HG03457 (cell line): ENCODE results near the gene ADAMTSL2.

Experiments used
- ATAC-seq: cut with Tn5 transposase; IDR thresholded peaks from one replicate; pipeline ENCODE4 v1.9.1; 2021; ENCODE audit warnings: moderate number of reproducible peaks; ENCODE audit not compliant: unreplicated experiment

The ADAMTSL2 gene

DNA sequence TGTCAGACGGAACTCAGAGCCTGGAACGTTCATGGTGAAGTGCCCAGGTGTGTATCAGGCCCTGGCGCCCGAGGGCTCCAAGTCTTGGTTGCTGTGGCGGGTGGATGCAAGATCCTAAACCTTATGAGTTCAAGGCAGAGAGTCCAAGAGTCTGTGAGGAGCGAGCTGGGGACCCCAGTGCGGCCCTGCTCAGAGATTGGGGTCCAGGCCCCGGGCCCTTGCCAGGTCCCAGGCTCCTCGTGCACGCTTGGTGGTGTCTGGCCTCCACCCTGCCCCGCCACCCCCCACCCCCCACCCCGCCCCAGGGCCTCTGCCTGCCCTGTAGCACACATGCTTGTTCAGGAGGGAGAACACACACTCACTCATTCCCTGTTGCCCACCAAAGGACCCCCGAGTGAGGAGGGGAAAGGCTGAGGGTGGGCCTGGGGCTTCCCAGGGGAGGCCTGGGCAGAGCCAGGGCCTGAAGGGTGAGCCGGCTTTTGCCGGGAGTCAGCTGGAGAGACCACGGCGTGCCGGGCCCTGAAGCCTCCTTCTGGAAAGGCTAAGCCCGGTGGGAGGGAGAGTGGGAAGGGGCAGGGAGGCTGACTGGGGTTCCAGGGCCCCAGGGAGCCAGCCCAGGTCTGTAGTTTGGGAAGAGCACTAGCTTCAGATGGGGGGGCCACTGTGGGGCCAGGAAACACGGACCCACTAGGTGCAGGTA lies 37.5 kb downstream of the ADAMTSL2 start:
- no peak for ATAC-seq

DNA sequence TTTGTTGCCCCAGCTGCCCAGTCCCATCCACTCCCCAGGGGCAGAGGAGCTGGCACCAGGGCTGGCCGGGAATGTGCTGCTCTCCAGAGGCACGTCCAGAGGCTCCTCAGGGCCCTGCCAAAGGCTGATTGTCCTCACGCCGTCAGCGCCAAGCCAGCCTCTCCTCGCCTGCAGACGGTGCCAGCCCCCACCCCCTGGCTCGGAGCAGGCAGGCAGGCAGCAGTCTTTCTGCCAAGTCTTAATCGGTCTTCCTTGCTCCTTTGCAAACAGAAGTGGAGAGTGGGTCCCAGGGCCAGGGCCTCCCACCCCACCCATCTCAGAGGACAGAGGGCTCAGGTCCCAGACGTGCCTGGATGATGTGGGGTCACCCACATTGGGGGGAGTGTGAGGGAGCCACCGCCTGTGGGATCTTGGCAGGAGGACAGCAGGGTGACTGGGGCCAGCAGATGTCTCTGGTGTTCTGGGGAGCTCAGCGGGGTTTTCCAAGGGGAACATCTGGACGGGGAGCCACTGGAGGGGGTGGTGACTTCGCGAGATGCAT lies 38.4 kb downstream of the ADAMTSL2 start:
- ATAC-seq = no peak

DNA sequence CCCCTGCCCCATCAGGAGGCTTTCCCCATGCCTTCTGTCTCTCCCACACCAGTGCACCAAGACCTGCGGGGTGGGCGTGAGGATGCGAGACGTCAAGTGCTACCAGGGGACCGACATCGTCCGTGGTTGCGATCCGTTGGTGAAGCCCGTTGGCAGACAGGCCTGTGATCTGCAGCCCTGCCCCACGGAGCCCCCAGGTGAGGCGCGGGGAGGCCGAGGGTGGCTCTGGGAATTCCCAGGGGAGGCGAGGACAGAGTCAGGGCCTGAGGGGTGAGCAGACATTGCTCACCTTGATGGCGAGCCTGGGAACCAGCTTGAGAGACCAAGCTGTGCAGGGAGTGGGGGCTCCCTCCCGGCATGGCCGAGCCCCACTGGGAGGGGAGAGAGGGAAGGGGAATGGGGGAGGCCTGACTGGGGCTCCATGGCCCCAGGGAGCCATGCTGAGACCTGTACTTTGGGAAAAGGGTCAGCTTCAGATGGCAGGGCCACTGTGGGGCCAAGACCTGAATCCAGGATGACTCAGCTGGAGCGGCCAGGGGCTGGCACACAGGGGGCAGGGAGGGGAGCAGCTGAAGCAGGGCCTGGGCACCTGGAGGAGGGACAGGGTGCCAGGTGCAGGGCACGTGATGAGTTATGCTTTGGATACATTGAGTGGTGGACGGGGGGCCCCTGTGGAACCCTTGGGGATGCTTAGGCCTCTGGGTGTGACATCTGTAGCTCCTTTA lies 39.4 kb downstream of the ADAMTSL2 start:
- ATAC-seq = no peak

DNA sequence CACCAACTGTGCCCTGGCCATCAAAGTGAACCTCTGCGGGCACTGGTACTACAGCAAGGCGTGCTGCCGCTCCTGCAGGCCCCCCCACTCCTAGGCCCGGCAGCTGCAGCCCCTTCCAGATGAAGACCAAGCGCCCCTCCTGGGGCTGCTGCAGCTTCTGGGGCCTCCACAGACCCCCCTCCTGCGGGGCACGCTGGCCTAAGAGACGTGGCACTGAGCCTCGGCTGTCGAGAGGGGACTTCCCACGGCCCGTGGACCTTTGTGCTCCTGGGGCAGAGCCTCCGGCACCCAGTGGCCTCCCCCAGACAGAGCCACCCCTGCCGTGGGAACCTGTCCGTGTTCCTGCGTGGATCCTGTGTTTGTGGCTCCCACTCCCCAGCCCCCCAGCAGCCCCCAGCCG lies 40.3 kb downstream of the ADAMTSL2 start:
- no peak for ATAC-seq

DNA sequence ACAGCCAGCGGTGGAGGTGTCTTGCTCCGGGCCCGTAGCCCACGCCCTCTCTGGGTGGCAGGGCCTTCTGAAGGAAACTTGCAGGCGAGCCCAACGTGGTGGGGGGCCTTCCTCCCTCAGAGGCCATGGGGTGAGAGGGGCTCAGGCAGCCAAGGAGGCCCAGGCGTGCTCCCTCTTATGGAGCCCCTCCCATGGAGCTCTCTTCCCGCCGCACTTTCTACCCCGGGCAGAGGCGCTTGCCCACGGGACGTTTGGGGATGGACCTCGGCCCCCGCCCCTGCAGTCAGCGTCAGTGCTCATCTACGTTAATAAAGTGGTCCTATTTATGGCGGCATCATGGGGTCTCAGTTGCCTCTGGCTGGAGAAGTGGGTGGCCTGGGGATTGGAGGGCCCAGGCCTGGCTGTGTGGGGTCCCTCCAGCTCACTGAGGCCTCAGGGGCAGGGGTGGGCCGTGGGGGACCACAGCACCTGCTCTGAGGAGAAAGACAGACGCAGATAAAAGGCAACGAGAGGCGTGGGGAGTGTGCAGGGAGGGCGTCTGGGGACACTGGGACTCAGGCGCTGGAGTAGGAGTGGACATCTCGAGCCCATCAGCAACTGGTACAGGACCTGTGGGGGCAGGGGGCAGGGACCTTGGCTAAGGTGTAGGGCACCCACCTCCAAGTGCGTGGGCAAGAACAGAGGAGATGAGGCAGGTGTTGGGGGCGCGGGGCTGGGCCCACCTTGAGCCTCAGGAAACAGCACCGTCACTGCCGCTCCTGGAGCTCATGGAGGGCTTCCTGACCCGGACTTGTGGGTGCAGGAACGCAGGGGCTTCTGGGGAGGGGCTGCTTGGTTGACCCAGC lies 40.9 kb downstream of the ADAMTSL2 start:
- no peak for ATAC-seq

DNA sequence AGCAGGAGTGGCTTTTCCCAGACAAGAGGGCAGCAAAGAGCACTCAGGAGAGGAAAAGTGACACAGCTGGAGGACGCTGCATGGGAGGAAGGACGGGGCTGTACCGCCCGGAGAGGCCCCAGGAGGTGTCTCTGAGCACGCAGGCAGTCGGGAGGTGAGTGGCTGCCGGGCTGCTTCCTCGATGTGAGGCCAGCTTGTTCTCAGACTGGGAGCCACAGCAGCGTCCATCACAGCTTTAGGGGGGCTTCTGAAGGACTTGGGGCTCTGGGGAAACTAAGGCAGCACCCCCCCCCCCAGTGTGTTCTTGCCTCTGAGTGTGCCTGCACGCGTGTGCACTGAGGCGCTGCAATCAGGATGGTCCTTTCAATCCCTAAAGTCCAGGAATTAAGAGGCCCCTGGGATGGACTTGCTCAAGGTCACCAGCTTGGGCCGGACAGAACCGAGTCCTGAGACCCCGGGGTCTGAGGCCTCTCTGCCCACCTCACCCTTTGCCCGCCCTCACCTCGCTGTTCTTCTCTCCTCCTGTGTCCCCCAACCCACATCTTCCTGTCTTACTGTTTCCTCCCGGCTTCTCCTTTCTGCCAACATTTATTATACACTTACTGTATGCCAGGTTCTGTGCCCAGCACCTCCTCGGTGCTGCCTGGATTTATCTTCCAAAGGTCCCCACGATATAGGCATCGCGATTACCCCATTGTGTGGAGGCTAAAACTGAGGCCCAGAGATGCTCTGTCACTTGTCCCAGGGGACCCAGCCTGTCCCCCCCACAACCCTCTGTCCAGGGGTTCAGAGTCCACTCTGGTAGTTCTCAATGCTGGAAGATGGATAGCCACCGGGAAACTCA lies 41.7 kb downstream of the ADAMTSL2 start:
- no peak for ATAC-seq

DNA sequence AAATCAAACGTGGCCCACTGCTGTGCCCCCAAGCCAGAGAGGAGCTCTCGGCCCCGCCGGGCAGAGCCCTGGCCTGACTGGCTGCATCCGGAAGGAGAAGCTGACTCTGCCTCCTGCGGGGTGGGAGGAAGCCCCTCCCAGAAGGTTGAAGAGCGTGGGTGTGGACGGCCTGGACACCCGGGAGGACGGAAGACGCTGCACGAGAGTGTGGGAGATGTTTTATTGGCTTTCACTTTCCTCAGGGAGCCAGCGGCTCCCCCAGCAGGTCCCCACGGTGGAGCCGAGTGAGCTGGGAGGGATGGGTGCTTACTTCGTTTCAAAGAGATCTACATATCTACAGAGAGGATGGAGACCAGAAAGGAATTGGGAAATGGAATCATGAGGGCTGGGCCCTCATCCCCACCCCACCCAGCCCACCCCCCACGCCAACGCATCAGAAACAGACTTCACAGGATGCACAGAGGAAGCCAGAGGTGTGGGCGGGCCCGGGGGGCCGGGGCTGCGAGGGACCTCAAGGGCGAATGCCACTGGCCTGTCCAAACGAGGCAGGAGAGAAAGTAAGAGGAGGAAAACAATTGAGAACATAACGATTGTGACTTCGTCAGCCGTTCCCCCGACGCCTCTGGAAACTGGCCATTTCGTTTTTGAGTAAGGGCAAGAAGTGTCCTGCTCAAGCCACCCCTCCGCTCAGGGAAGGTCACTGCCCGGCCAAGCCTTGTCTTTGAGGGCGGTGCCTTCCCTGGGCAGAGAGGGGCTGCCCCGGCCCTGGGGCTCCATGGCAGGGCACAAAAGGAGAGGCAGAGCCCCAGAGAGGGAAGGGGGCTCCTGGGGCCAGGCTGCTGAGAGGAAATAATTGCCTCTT lies 42.6 kb downstream of the ADAMTSL2 start:
- ATAC-seq = no peak

DNA sequence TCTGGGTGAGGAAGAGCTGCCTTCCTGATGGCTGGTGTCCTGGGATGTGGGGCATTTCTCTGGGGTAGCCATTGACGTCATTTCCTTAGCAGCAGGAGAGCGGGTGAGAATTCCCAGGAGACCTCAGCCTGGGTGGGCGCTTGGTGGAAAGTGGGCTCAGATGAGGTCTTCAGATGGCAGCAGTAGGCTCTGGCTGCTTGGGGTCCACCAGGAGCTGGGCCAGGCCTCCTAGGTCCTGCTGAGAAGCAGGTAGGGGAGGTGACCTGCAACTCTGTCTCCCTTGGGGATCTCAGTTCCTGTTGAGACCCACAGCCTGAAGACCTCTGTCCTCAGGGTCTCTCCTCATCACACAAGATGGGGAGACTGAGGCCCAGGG lies 43.2 kb downstream of the ADAMTSL2 start:
- ATAC-seq = no peak

DNA sequence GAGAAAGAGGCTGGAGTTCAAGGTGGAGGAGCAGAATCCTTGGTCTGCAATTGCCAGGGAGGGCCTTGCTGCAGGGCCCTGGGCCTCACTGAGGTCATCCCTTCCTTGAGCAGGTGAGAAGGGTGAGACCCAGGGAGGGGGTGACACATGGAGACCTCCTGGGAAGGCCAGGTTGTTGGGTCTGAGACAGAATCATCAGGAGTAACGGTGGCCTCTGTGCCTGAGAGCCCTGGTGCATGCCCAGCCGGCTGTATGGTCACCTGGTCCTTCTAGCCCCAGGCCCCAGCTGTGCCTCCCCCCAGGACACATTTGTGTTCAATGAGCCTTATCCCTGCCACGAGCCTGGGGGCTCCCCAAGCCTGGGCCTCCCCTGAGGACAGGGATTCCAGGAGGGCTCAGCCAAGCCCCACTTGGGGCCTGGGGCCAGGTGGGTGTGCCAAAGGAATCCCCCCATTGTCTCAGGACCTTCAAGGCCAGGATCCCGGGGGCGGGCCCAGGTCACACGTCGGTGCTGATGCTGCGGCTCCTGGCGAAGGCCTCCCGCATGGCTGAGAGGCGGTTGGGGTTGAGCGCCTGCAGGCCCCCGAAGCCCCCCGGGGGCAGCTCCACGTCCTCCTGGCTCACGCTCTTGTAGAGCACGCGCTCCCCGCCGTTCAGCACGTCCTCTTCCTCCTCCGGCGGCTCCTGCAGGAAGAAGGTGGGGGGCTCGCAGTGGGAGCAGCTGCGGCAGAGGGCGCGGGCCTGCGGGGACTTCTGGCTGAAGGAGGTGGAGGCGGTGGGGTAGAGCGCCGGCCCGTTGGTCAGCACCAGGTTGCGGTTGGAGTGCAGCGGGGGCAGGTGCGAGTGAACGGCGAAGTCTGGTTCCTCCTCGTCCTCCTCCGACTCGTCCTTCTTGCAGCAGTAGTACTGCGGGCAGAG lies 44.3 kb downstream of the ADAMTSL2 start:
- ATAC-seq = no peak

DNA sequence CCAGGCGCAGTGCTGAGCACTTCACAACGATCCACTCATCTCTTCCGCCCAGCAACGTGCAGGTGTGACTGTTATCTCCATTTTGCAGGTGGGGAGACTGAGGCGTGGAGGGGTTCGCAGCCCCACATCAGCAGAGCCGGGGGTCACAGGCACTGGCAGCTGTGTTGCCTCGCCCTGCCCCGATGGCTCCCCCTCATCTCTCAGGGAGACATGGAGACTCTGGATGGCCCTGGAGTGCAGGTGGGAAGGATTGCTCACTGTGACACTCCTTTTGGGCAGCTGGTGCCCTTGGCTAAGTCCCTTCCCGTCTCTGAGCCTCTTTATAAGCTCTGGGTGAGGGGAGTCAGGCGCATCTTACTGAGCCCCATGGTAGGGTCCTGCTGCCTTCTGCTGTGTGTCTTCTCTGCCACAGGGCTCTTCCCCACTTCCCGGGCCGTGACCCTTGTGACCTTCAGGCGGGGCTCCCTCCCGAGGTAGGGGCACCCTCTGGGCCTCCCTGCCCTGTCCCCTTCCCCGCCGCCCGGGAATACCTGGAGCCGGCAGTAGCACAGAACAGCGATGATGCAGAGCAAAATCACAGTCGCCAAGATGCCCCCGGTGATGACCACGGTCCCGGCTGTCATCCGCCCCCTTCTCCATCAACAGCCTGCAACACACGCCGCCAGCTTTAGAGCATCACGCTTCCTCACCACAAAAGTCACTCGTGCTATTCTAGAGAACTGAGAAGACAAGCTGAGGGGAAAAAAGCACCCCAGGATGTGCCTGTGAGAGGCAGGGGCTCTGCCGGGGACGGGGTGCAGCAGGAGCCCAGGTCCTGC lies 45.3 kb downstream of the ADAMTSL2 start:
- ATAC-seq = no peak

DNA sequence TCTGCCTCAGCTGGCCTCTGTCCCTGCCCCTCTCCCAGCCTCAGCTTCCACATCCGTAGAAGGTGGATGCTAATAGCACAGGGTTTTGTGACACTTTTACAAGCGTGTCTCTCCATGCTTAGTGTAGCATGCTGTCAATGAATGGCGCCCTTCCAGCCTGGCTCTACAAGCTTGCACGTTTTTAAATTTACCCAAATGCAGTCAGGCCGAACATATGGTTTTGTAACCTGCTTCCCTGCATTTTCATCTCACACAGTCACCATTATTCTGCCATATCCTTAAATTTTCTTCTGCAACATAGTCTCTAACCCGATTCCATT lies 45.9 kb downstream of the ADAMTSL2 start:
- ATAC-seq = no peak

DNA sequence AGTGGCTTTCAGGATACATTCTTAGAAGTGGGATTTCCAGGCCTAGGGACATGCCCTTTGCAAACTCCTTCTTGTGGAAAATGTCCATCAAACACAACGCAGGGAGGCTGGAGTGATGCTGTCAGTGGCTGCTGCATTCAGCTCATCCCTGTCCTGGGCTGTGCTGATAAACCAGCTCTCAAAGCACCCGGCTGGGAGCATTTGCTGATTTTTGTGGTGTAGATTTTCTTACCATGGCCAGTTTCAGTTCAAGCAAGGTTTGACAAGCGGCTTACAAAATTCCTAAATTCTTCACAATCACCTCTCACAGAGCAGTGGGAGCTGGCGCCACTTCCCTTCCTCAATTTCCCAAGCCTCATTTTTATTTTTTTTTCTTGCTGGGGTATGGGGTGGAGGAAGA lies 46.5 kb downstream of the ADAMTSL2 start:
- no peak for ATAC-seq

DNA sequence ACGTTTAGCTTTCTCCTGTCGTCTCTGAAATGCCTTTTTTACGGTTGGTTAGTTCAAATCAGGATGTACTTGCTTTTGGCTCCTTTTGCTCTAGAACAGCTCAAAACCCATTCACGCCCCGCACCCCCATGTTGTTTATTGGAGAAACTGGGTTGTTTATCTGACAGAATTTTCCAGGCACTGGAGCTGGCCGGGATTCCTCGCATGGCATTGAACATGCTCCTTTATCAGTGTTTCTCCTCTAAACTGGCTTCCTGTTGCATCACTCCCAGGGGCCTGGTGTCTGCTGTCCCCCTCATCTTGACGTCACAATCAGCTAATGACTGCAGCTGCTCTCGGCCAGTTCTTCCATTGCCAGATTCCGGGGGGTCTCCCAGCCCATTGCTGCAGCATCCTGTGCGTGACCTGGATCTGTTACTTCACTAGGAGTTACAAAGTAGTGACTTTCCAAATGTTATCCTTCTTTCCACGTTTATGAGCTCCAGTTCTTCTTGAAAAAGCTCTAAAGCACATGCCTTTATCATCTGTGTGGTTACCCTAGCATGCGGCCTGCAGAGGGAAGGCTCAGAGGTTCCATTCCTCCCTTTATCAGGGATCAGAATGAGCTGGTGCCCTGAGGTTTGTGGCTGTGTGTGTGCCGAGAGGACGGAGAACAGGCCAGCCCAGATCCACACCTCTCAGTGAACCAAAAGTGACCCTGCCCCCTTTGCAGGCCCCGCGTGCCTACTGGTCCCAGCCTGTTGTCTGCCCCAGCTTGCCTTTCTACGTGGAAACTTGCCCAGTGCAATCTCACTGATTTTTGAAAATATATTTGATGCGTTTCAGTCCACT lies 47.2 kb downstream of the ADAMTSL2 start:
- ATAC-seq = no peak

DNA sequence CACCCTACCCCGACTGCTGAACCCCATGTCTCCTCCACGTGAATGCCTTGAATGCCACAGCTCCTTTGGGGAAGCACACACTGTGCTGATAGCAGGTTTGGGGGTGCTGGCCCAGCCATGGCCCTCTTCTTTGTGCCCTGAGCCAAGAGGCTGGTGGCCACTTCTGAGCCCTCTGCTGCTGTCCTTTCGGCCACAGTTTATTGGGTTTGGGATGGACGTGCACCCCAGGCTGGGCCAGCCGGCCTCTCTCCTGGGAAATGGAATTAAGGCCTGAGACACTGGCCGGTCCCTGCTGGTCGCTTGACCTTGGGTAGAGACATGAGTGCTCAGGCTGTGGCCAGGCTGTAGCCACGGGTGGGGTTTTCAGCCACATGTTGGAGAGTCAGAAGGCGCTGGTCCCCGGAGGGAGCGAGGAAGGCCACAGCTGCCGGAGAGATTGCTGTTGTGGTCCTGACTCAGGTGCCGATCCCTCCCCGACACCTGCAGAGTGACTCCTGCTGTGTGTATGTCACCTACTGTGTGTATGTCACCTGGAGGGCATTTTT lies 48.1 kb downstream of the ADAMTSL2 start:
- ATAC-seq = no peak

DNA sequence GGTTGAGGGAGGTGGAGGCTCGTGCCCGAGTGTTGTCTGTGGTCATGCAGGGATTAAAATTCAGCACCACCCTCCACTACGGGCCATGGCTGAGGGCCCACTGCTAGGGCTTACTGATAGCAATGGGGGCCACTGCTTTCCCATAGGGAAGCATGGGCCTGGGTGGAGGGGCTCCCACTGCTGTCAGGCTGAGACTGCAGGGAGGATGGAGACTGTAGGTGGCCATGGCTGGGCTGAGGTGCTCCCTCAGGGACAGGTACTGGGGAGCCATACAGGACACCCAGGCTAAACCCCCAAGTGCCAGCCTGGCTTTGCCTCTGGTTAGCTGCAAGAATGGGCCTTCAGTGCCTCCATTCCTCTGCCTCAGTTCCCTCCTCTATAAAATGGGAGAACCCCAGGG lies 48.6 kb downstream of the ADAMTSL2 start:
- no peak for ATAC-seq

DNA sequence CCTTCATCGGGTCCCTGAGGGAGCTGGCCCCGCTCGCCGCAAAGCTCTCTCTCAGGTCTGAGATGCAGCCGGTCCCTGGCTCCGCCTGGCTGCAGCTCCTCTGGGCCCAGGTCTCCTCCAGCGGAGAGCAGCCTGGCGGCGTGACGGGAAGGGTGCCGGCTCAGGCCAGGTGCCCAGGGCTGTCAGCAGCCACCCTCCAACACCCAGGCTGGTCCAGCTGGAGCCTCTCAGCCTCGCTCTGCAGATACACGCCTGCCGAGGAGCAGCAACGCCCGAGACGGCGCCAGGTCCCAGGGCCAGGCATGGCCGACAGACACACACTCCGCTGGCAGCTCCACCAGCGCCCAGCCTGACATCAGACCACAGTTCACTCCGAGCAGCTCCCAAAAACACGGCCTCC lies 49.1 kb downstream of the ADAMTSL2 start:
- ATAC-seq = no peak

DNA sequence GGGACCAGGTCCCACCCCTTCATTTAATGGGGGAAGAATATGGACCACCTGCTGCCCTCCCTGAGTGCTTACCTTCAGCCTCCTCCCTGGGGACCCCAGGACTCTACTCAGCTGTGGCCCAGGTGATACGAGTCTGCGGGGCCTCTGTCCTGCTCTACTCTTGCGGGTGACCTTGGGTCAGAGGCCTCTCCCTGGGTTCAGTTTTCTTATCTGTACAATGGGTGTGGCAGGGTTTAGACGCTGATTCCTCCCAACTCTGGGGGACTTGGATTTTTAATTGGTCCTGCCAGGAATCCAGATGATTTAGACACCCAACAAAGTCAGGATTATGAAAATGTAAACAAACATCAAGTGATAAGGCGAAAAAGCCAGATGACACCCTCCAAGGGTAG lies 49.7 kb downstream of the ADAMTSL2 start:
- no peak for ATAC-seq
